Heart left ventricle (tissue), 16 donors: ENCODE data around the gene IFFO2. TPM values are rescaled to one million over a fixed set of nuclear protein-coding genes. Genes with fewer than 3 reads are reported as not detected.

Source experiments
- ATAC-seq, 4 donors: fragments of 200-7000 bp; cut with Tn5 transposase; one replicate each; pipeline ENCODE4 v1.9.1; 2020 to 2022; ENCODE audit warnings: moderate library complexity in 4 of 4, mild to moderate bottlenecking in 3 of 4, moderate number of reproducible peaks in 1 of 4
- DNase-seq, 5 donors: peaks; one replicate each; pipeline ENCODE4 v3.0.0-alpha.2; 2020
- H3K27ac ChIP-seq, 12 donors: fragments of 200-600 bp; sonication (generic) in 4 of 12; one replicate each; pipeline versions ENCODE4 v1.5.0 to v1.8.0; 2016 to 2022; ENCODE audit warnings: mild to moderate bottlenecking in 2 of 12
- H3K27me3 ChIP-seq, 9 donors: fragments of 200-600 bp; sonication (generic) in 2 of 9; one replicate each; pipeline versions ENCODE4 v1.5.1 to v1.8.0; 2016 to 2022; ENCODE audit warnings: mild to moderate bottlenecking in 3 of 9
- H3K36me3 ChIP-seq, 9 donors: fragments of 200-600 bp; sonication (generic) in 2 of 9; one replicate each; pipeline versions ENCODE4 v1.5.0 to v1.8.0; 2018 to 2022; ENCODE audit warnings: mild to moderate bottlenecking in 2 of 9
- H3K4me1 ChIP-seq, 12 donors: fragments of 200-600 bp; sonication (generic) in 4 of 12; one replicate each; pipeline versions ENCODE4 v1.5.0 to v1.8.0; 2016 to 2022; ENCODE audit warnings: mild to moderate bottlenecking in 3 of 12
- H3K4me3 ChIP-seq, 12 donors: fragments of 200-600 bp; sonication (generic) in 4 of 12; one replicate each; pipeline versions ENCODE4 v1.5.0 to v1.8.0; 2017 to 2022; ENCODE audit warnings: mild to moderate bottlenecking in 9 of 12, moderate library complexity in 4 of 12
- H3K9me3 ChIP-seq, 12 donors: fragments of 200-600 bp; sonication (generic) in 4 of 12; one replicate each; pipeline versions ENCODE4 v1.5.0 to v1.8.0; 2016 to 2022; ENCODE audit warnings: mild to moderate bottlenecking in 1 of 12
- POLR2A ChIP-seq, 2 donors: fragments of 450-650 bp; IDR thresholded peaks; one replicate each; pipeline ENCODE4 v1.6.1; 2017; ENCODE audit warnings: antibody characterized with exemption in 2 of 2, mild to moderate bottlenecking in 2 of 2, moderate library complexity in 2 of 2
- WGBS, 4 donors: extraction: QIAGEN DNeasy Blood & Tissue Kit in 2 of 4; methylation state at CpG; one replicate each; pipeline versions ENCODE4 v1.1.5 to v1.1.7; 2013 to 2018; 5-methylcytosine and 5-hydroxymethylcytosine counted together
- intact Hi-C, 10 donors: fragments of 100-400 bp; cut with DNase I; formaldehyde crosslinking; loops; one replicate each; pipeline versions ENCODE4 v1.11.1 to v1.14.2; 2022
- polyA plus RNA-seq, 2 donors: library from polyadenylated mRNA; stranded (reverse); fragments of 200-250 nt; gene quantifications; one replicate each; pipeline ENCODE4 v1.2.3, GENCODE V29; 2013
- total RNA-seq, 9 donors: library from RNA; depleted of rRNA in 2 of 9; stranded (reverse); fragments of >200 nt in 2 of 9; fragmentation: NEBNext Ultra II Directional in 3 of 9; extraction: Animal tissue kit (Norgen Biotek cat#: 25700) in 3 of 9; gene quantifications; one replicate each; pipeline versions ENCODE4 v1.1.0 to v1.2.4, GENCODE V29; 2016 to 2023
- TF ChIP-seq, protein P1 (sequence below), 12 donors: fragments of 200-600 bp; sonication (generic) in 4 of 12; IDR thresholded peaks; one replicate each; pipeline versions ENCODE4 v1.5.0 to v1.8.0; 2018 to 2022; ENCODE audit warnings: antibody characterized with exemption in 12 of 12, mild to moderate bottlenecking in 5 of 12
- donor health status: ischemic (EF 13 %, LVEDD 7.1; RV severe dilation, severe dysfunction).
- donor health status: healthy with polysubstance abuse.
- donor health status: DM: no; HTN: yes; CAD: no.
- donor health status: DM: no; HTN: no; CAD: no.
- donor health status: ischemic (EF 25% LVEDD 6.9; RV normal size, moderate dysfunction).
- donor health status: ischemic (EF 25% LVEDD 5.7; RV mildly dilated, moderate dysfunction).
- donor health status: healthy.
- donor health status: DM: yes; HTN: yes; CAD: no.
- donor health status: ischemic (EF 35%, LVEDD 5.7; RV mildly dilated, moderate dysfunction).
- donor health status: nonischemic (EF 11% LVEDD 7.7; RV severe dilation, severe dysfunction).
- donor health status: DM: yes; HTN: yes; CAD: no.
- donor health status: PGD.
- donor health status: ischemic (EF 29% LVEDD 5.4; RV normal size, mild dysfunction).
- donor health status: nonischemic (EF 23%, LVEDD 6.1; RV moderate dilation, normal function).

IFFO2 gene
- total and polyA plus RNA-seq, 11 donors: 2.5 to 9.0 (median 4.9) TPM

DNA sequence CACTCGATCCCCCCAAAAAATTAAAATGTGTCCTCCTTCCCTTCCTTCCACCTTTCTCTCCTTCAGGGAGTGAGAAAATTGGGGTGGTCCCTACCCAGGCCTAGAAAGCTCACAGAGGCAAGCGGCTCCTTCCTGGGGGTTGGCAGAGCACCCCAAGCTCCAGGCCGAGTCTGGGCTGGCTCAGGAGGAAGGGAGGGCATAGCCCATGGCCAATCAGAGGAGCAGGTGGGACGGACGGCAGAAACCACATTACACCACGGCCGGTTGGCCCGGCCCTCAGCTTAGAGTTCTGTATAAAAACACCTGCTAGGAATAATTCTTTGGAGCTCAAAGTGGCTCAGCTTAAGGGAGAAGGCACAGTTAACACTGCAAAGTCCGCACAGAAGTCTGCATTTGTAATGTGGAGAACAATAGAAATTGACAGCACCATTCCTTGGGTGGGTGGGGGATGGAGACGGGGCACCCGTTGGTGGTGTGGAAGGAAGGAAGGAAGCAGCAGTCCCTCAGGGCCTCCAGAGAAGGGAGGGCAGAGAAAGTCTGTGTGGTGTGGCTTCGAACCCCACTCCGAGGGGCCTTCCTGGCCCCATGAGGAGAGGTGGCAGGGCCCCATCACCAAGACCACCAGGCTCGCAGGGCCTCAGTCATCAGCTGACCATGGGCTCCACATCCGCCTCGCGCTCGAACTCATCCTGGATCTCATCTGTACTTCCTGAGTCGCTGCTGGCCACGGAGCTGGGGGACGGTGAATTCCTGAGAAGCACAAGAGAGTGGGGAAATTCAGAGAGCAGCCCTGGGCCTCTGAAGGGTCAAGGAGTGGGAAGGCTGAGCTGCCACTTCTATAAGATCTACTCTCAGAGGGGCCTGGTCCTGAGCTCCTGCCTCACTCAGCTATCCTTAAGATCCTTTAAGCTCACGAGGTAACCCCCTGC, 48.3 kb downstream of the IFFO2 start:
- intact Hi-C loops: loop anchor here (2.0 to 10.0 kb wide), 11 partner anchors 44 to 407 kb away; partner anchors contain the start of genes IFFO2 (in 2 of the 10), AKR7A2 (in 1 of the 10) and SLC66A1 (in 1 of the 10)
- ATAC-seq (peak in 3 of 4 donors; percentile 23 to 58 (median 46)), DNase-seq (no peak)
- Histone ChIP-seq H3K36me3 (peaks cover 0 to 48% (median 37%) of the 10 kb centered on the region in 9 donors), H3K4me1 (peaks cover 0 to 42% (median 32%) of the 10 kb centered on the region in 12 donors), H3K27ac (peak overlapping the region; percentile 20 to 84 (median 66)), H3K4me3 (no peak overlapping the region), H3K9me3 (no peaks in the 10 kb centered on the region), H3K27me3 (no peaks in the 10 kb centered on the region)
- 55 to 68% (median 60%) methylated on average over 21 to 22 of the region's 22 CpGs for WGBS, 4 donors
- TF ChIP-seq POLR2A (IDR thresholded peaks at IDR 0.05): no peak
- TF ChIP-seq, protein P1, sequence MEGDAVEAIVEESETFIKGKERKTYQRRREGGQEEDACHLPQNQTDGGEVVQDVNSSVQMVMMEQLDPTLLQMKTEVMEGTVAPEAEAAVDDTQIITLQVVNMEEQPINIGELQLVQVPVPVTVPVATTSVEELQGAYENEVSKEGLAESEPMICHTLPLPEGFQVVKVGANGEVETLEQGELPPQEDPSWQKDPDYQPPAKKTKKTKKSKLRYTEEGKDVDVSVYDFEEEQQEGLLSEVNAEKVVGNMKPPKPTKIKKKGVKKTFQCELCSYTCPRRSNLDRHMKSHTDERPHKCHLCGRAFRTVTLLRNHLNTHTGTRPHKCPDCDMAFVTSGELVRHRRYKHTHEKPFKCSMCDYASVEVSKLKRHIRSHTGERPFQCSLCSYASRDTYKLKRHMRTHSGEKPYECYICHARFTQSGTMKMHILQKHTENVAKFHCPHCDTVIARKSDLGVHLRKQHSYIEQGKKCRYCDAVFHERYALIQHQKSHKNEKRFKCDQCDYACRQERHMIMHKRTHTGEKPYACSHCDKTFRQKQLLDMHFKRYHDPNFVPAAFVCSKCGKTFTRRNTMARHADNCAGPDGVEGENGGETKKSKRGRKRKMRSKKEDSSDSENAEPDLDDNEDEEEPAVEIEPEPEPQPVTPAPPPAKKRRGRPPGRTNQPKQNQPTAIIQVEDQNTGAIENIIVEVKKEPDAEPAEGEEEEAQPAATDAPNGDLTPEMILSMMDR (IDR thresholded peaks at IDR 0.05): no peak

DNA sequence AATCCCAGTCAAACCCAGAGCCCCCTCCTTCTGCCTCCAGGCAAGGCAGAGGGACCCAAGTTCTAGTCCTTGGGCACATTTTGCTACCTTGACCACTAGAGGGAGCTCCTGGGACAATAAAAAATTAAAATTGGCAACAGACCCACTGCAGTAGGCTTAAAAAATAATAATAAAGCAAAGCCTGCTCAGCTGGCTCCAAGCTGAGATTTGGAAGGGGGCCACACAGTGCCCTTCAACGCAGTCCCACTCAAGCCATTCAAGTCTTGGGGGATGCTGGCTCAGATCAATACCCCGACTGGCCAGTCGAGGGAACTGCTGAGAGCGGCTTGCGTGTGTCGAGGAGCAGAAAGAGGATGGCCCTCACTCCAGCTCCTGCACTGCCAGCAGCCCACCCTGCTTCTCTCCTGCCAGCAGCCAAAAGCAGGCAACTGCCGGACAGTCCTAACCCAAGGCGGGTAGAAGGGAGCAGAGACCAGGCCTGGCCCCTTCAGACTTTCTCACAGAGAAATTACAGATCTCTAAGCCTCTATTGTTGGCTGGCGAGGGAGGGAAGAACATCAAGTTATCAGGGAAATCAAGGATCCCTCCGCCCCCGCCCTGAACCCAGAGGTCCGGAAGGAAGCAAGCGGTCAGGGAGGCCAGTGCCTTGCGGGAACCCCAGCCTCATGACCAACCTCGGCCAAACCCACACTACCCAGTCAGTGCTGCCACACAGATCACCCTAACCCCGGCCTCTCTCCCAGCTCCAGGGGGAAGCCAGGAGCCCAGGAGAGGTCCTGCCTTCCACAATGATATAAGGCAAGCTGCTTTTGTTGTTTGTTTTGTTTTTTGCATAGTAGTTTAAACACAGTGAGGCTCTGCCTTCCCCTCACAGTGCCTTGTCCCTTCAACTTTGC, 49.2 kb downstream of the IFFO2 start:
- H3K27me3 ChIP-seq: no peaks in the 10 kb centered on the region
- ATAC-seq (peak in 3 of 4 donors; percentile 19 to 50 (median 24)), DNase-seq (peak in 4 of 5 donors; percentile 51 to 71 (median 63))
- peak overlapping the region; percentile 20 to 84 (median 68) for H3K27ac ChIP-seq
- no peaks in the 10 kb centered on the region for H3K9me3 ChIP-seq
- H3K4me1 ChIP-seq: peaks cover 0 to 40% (median 29%) of the 10 kb centered on the region in 12 donors
- intact Hi-C loops: loop anchor here (2.0 to 10.0 kb wide), 11 partner anchors 45 to 408 kb away; partner anchors contain the start of genes IFFO2 (in 2 of the 10), AKR7A2 (in 1 of the 10) and SLC66A1 (in 1 of the 10)
- H3K4me3 ChIP-seq: no peak overlapping the region
- peaks cover 0 to 46% (median 37%) of the 10 kb centered on the region in 9 donors for H3K36me3 ChIP-seq
- no peak for TF ChIP-seq POLR2A (IDR thresholded peaks at IDR 0.05)
- TF ChIP-seq, protein P1 (IDR thresholded peaks at IDR 0.05): peak; percentile 75 to 96 (median 90)
- 35 to 54% (median 44%) methylated on average over 12 to 16 of the region's 16 CpGs for WGBS, 4 donors

DNA sequence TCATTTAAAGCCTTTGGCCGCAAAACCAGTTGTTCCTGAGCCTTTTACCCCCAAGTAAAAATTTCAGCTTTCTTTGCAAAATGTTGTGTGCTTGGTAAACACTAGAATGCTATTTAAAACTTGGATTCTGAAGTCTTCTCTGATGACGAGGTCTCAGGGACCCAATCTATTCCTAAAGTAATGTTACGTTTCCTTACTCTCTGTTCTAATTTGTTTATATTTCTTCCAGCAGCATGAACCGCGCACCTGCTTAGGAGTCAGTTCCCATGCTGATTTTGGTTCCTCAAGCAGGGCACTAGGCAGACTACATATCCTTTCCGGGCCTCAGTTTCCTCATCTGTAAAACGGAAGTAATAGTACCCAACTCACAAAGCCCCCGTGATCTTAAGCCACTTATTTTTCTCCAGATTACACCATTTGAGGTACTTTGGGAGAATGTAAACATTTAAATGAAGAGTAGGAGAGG, 53.2 kb downstream of the IFFO2 start:
- no peaks in the 10 kb centered on the region for H3K9me3 ChIP-seq
- H3K27ac ChIP-seq: peak overlapping the region; percentile 74 to 95 (median 90)
- H3K4me1 ChIP-seq: peaks cover 0 to 44% (median 31%) of the 10 kb centered on the region in 12 donors
- no peaks in the 10 kb centered on the region for H3K27me3 ChIP-seq
- intact Hi-C loops: loop anchor here in 6 of 10 donors (2.0 to 10.0 kb wide), 6 partner anchors 51 to 411 kb away; partner anchors contain the start of genes AKR7A2 (in 1 of the 6), IFFO2 (in 1 of the 6) and SLC66A1 (in 1 of the 6)
- TF ChIP-seq POLR2A (IDR thresholded peaks at IDR 0.05): no peak
- TF ChIP-seq, protein P1 (IDR thresholded peaks at IDR 0.05): no peak
- no peak for DNase-seq
- ATAC-seq: no peak
- H3K4me3 ChIP-seq: peak overlapping the region; percentile 54 to 97 (median 80)
- peaks cover 0 to 8% (median 4%) of the 10 kb centered on the region in 9 donors for H3K36me3 ChIP-seq
- WGBS, 4 donors: 45 to 52% (median 50%) methylated on average over 8 of the region's 8 CpGs
